HepG2 (cell line): ENCODE measurements around the gene DDR1. TPM values are rescaled to one million over a fixed set of nuclear protein-coding genes. Genes with fewer than 3 reads are reported as not detected.

ENCODE experiments used
- ATAC-seq: fragments of 200-7000 bp; cut with Tn5 transposase; 3 replicates; pipeline ENCODE4 v1.9.1; 2020; ENCODE audit warnings: mild to moderate bottlenecking, moderate library complexity
- BruUV-seq: library from RNA; stranded (reverse); fragments of 400-500 nt; replicated peaks from 2 replicates; lab custom pipeline; 2021; lab: Mats Ljungman, UMichigan
- CTCF ChIA-PET: fragments of 300-600 bp; formaldehyde crosslinking; extraction: SDS; loops from one replicate; lab custom pipeline; 2021; ENCODE audit warnings: low total read pairs, inconsistent platforms, low intra/inter-chr PET ratio; lab: Yijun Ruan, JAX
- POLR2A ChIA-PET: fragments of 350-600 bp; sonication (Branson Sonifier 250); formaldehyde crosslinking; loops from one replicate; lab custom pipeline; 2020; ENCODE audit warnings: antibody characterized with exemption, inconsistent platforms; lab: Yijun Ruan, JAX
- DNase-seq: peaks from one replicate; pipeline ENCODE4 v3.0.0-alpha.2; 2015; ENCODE audit warnings: low spot score
- FAIRE-seq: peaks from 3 replicates; lab custom pipeline; 2011; peaks lifted over from hg19 to GRCh38; lab: Jason Lieb, UNC
- H2AFZ ChIP-seq: one replicate; pipeline ENCODE4 v1.6.1; 2011; ENCODE audit warnings: low read length, inconsistent platforms
- H3K27ac ChIP-seq: fragments of 300-600 bp; 3 replicates; pipeline ENCODE4 v1.8.0; 2011; ENCODE audit warnings: mixed run types, mild to moderate bottlenecking, mixed read lengths, low read length, inconsistent platforms; ENCODE audit not compliant: insufficient read depth; ENCODE audit errors: extremely low read length
- H3K27me3 ChIP-seq, 2 experiments: fragments of 200-600 bp in 1 of 2; 2 replicates in 1 of 2; 3 replicates in 1 of 2; pipeline versions ENCODE4 v1.6.0 to v1.8.0; 2011; ENCODE audit warnings: low read length in 2 of 2, mild to moderate bottlenecking in 2 of 2, moderate library complexity in 2 of 2, inconsistent platforms in 1 of 2; ENCODE audit not compliant: insufficient read depth in 2 of 2, control insufficient read depth in 1 of 2
- H3K36me3 ChIP-seq, 2 experiments: fragments of 200-600 bp in 1 of 2; replicated peaks in 1 of 2; 2 replicates in 1 of 2; 3 replicates in 1 of 2; pipeline versions ENCODE4 v1.5.1 to v1.8.0; 2011; ENCODE audit warnings: low read length in 2 of 2, inconsistent platforms in 1 of 2; ENCODE audit not compliant: insufficient read depth in 2 of 2, control insufficient read depth in 1 of 2
- H3K4me1 ChIP-seq: 2 replicates; pipeline ENCODE4 v1.5.1; 2012; ENCODE audit warnings: low read length, inconsistent platforms; ENCODE audit not compliant: insufficient read depth
- H3K4me2 ChIP-seq: 2 replicates; pipeline ENCODE4 v1.6.0; 2011; ENCODE audit warnings: low read depth, low read length, inconsistent platforms
- H3K4me3 ChIP-seq, 3 experiments: fragments of 200-600 bp in 1 of 3; sonication (generic), shearing (Covaris generic) in 1 of 3; replicated peaks in 1 of 3; 2 replicates each; pipeline ENCODE4 v1.5.1; 2011 to 2016; ENCODE audit warnings: low read length in 3 of 3, inconsistent platforms in 2 of 3, low read depth in 2 of 3, mild to moderate bottlenecking in 2 of 3, control low read depth in 1 of 3, mixed read lengths in 1 of 3; ENCODE audit not compliant: insufficient read depth in 1 of 3
- H3K79me2 ChIP-seq: one replicate; pipeline ENCODE4 v1.6.1; 2011; ENCODE audit warnings: low read length, inconsistent platforms; ENCODE audit not compliant: insufficient read depth
- H3K9ac ChIP-seq: 2 replicates; pipeline ENCODE4 v1.6.0; 2011; ENCODE audit warnings: mild to moderate bottlenecking, low read depth, low read length, inconsistent platforms; ENCODE audit not compliant: insufficient read depth
- H3K9me3 ChIP-seq: 2 replicates; pipeline ENCODE4 v1.5.1; 2012; ENCODE audit warnings: mild to moderate bottlenecking, low read length
- H4K20me1 ChIP-seq: 2 replicates; pipeline ENCODE4 v1.6.0; 2011; ENCODE audit warnings: inconsistent platforms, mild to moderate bottlenecking, low read length, moderate library complexity; ENCODE audit not compliant: insufficient read depth
- EP300 ChIP-seq, 3 experiments: sonication (generic) in 1 of 3; formaldehyde crosslinking in 1 of 3; IDR thresholded peaks; 2 replicates each; pipeline versions ENCODE4 v1.5.1 to v1.6.1; 2011 to 2020; ENCODE audit warnings: low read depth in 2 of 3, low read length in 2 of 3, borderline replicate concordance in 1 of 3, improper control_type of control experiment in 1 of 3, mild to moderate bottlenecking in 1 of 3, missing genetic modification reagents in 1 of 3, moderate library complexity in 1 of 3
- HNRNPLL ChIP-seq: fragments of 200-400 bp; formaldehyde crosslinking; IDR thresholded peaks from 2 replicates; pipeline ENCODE4 v1.6.1; 2017; ENCODE audit warnings: mild to moderate bottlenecking, low read depth, low read length; ENCODE audit not compliant: poor library complexity, severe bottlenecking
- POGZ ChIP-seq: sonication (generic); formaldehyde crosslinking; IDR thresholded peaks from 2 replicates; pipeline ENCODE4 v1.4.0; 2020; ENCODE audit warnings: mild to moderate bottlenecking, missing genetic modification reagents
- THYN1 ChIP-seq: sonication (generic); formaldehyde crosslinking; IDR thresholded peaks from 2 replicates; pipeline ENCODE4 v1.8.1; 2023; ENCODE audit warnings: low read depth, mild to moderate bottlenecking, moderate library complexity, missing genetic modification reagents, borderline replicate concordance
- ZEB1 ChIP-seq: IDR thresholded peaks from 2 replicates; pipeline ENCODE4 v1.6.1; 2012; ENCODE audit warnings: mild to moderate bottlenecking, low read depth, inconsistent platforms; ENCODE audit not compliant: insufficient replicate concordance
- ZFAT ChIP-seq: sonication (generic); formaldehyde crosslinking; conservative IDR thresholded peaks from 2 replicates; pipeline ENCODE4 v1.8.1; 2023; ENCODE audit warnings: missing genetic modification reagents, inconsistent platforms
- ZFP37 ChIP-seq: sonication (generic); formaldehyde crosslinking; IDR thresholded peaks from 2 replicates; pipeline ENCODE4 v1.4.0; 2020; ENCODE audit warnings: missing genetic modification reagents, borderline replicate concordance
- ZNF496 ChIP-seq: sonication (generic); formaldehyde crosslinking; IDR thresholded peaks from 2 replicates; pipeline ENCODE4 v1.8.1; 2023; ENCODE audit warnings: mild to moderate bottlenecking, moderate library complexity, missing genetic modification reagents; ENCODE audit not compliant: insufficient replicate concordance
- ZNF614 ChIP-seq: IDR thresholded peaks from 2 replicates; pipeline ENCODE4 v1.6.1; 2018; ENCODE audit warnings: missing biosample characterization, missing genetic modification reagents, inconsistent platforms, borderline replicate concordance
- ZNF678 ChIP-seq: sonication (generic); formaldehyde crosslinking; IDR thresholded peaks from 2 replicates; pipeline ENCODE4 v1.4.0; 2020; ENCODE audit warnings: mild to moderate bottlenecking, missing genetic modification reagents
- ZNF772 ChIP-seq: sonication (generic); formaldehyde crosslinking; IDR thresholded peaks from 2 replicates; pipeline ENCODE4 v1.5.0; 2020; ENCODE audit warnings: mild to moderate bottlenecking, missing genetic modification reagents
- ZNF850 ChIP-seq: sonication (generic); formaldehyde crosslinking; conservative IDR thresholded peaks from 2 replicates; pipeline ENCODE4 v1.9.0; 2021; ENCODE audit warnings: mild to moderate bottlenecking, missing genetic modification reagents
- ZSCAN9 ChIP-seq: IDR thresholded peaks from 2 replicates; pipeline ENCODE4 v1.6.1; 2016; ENCODE audit warnings: borderline replicate concordance
- WGBS: methylation state at CpG from one replicate; pipeline ENCODE4 v1.1.6; 2017; ENCODE audit warnings: low lambda C conversion rate; 5-methylcytosine and 5-hydroxymethylcytosine counted together
- in situ Hi-C: cut with HindIII; loops from 2 replicates; pipeline ENCODE4 v1.10.0; 2017; ENCODE audit warnings: low pct_unique_long_range_greater_than_20kb; ENCODE audit not compliant: extremely low pct_ligation_motif_present
- intact Hi-C: fragments of 100-400 bp; cut with micrococcal nuclease; formaldehyde crosslinking; loops from one replicate; pipeline ENCODE4 v1.10.0; 2022; ENCODE audit not compliant: unreplicated experiment
- polyA plus RNA-seq, 8 experiments: library from polyadenylated mRNA; depleted of rRNA in 3 of 8; stranded (reverse) in 7 of 8; unstranded in 1 of 8; fragments of >200 nt; fragmentation: Illumina TruSeq in 4 of 8; extraction: Trizol in 4 of 8; gene quantifications; 2 replicates each; pipeline versions ENCODE4 v1.2.1 to v1.2.3, GENCODE V29; 2011 to 2016; ENCODE audit warnings: low read depth in 4 of 8, missing spikeins in 1 of 8, mixed read lengths in 1 of 8; ENCODE audit not compliant: insufficient read depth in 1 of 8
- total RNA-seq, 5 experiments: library from RNA; depleted of rRNA; stranded (reverse); fragments of >200 nt; fragmentation: Illumina TruSeq; extraction: Trizol; gene quantifications; 2 replicates each; pipeline ENCODE4 v1.2.3, GENCODE V29; 2016; ENCODE audit warnings: low read depth in 1 of 5

Gene DDR1
- total and polyA plus RNA-seq, 2 of the 13 experiments (the other 11 are each of a cell fraction or from before 2014, with no cell fraction given): 16.7 to 20.2 TPM

GRCh38 chr6:30895343-30895742 is 11.0 kb downstream of the DDR1 start:
- ChIA-PET CTCF (no interaction called here), POLR2A (interaction anchor here (1.6 kb wide), 1 partner anchor 11 kb away, joined by 5 read pairs; the partner anchor contains the start of gene DDR1)
- ATAC-seq (no peak), FAIRE-seq (no peak), DNase-seq (no peak)
- H2AFZ ChIP-seq: no peak overlapping the region
- H3K36me3 ChIP-seq: peaks cover 40 to 75% of the 10 kb centered on the region in 2 experiments
- WGBS: 87% methylated on average over 10 of the region's 10 CpGs
- no TSS peak for BruUV-seq
- no peak overlapping the region for H3K9ac ChIP-seq
- no peaks in the 10 kb centered on the region for H3K9me3 ChIP-seq
- no peaks in the 10 kb centered on the region for H3K79me2 ChIP-seq
- no peak overlapping the region for H3K4me2 ChIP-seq
- no peaks in the 10 kb centered on the region for H3K4me1 ChIP-seq
- intact Hi-C loops (no loop called here), in situ Hi-C loops (no loop called here)
- no peak overlapping the region for H3K27ac ChIP-seq
- TF ChIP-seq ZNF678: no peak
- TF ChIP-seq POGZ (CRISPR knock-in tag): no peak
- no peak for TF ChIP-seq ZNF496 (CRISPR knock-in tag)
- TF ChIP-seq EP300 (IDR thresholded peaks at IDR 0.05; ENCODE audit: low read depth in 2 of 2, low read length in 2 of 2): no peak
- TF ChIP-seq EP300 (CRISPR knock-in tag; IDR thresholded peaks at IDR 0.05; ENCODE audit: borderline replicate concordance): no peak
- TF ChIP-seq ZSCAN9 (CRISPR knock-in tag): no peak
- no peak for TF ChIP-seq ZNF850 (CRISPR knock-in tag)
- TF ChIP-seq HNRNPLL: no peak
- no peaks in the 10 kb centered on the region for H3K27me3 ChIP-seq
- no peak overlapping the region for H3K4me3 ChIP-seq
- no peaks in the 10 kb centered on the region for H4K20me1 ChIP-seq

GRCh38 chr6:30896541-30896940 is 12.2 kb downstream of the DDR1 start:
- no TSS peak for BruUV-seq
- FAIRE-seq (no peak), DNase-seq (no peak), ATAC-seq (no peak)
- no peak overlapping the region for H3K27ac ChIP-seq
- TF ChIP-seq ZFAT: no peak
- TF ChIP-seq ZNF772 (CRISPR knock-in tag): no peak
- no peak for TF ChIP-seq ZNF614
- no peak for TF ChIP-seq ZFP37 (CRISPR knock-in tag)
- TF ChIP-seq ZEB1: no peak
- no peak for TF ChIP-seq THYN1
- H3K79me2 ChIP-seq: no peaks in the 10 kb centered on the region
- no peak overlapping the region for H3K4me3 ChIP-seq
- no peaks in the 10 kb centered on the region for H4K20me1 ChIP-seq
- H3K27me3 ChIP-seq: no peaks in the 10 kb centered on the region
- H3K9ac ChIP-seq: no peak overlapping the region
- H3K4me1 ChIP-seq: no peaks in the 10 kb centered on the region
- POLR2A ChIA-PET: interaction anchor here (1.6 kb wide), 1 partner anchor 13 kb away, joined by 5 read pairs; the partner anchor contains the start of gene DDR1
- 93% methylated on average over 13 of the region's 13 CpGs for WGBS
- in situ Hi-C loops: no loop called here
- no peaks in the 10 kb centered on the region for H3K9me3 ChIP-seq
- intact Hi-C loops: no loop called here
- H2AFZ ChIP-seq: no peak overlapping the region
- H3K36me3 ChIP-seq: peaks cover 38 to 66% of the 10 kb centered on the region in 2 experiments
- no peak overlapping the region for H3K4me2 ChIP-seq
- CTCF ChIA-PET: no interaction called here
